ACC112 (cell line): Measurements from ENCODE around the gene ACMSD.
"Not testable (repeated sequence)": the region's sequence is repeated elsewhere in the genome, so short reads cannot be mapped to it uniquely, and the experiment has no call there.

Experiments used
- H2AFZ ChIP-seq: fragments of 200-600 bp; sonication (generic); one replicate; pipeline ENCODE4 v1.6.0; 2017; ENCODE audit warnings: antibody characterized with exemption, low read length; ENCODE audit not compliant: unreplicated experiment
- H3K27ac ChIP-seq: fragments of 200-600 bp; sonication (generic); 2 replicates; pipeline ENCODE4 v1.5.1; 2014; ENCODE audit warnings: low read depth, mild to moderate bottlenecking, antibody characterized with exemption, low read length, moderate library complexity
- H3K27me3 ChIP-seq: fragments of 200-600 bp; sonication (generic); 2 replicates; pipeline ENCODE4 v1.6.1; 2014; ENCODE audit warnings: mild to moderate bottlenecking, antibody characterized with exemption, low read length, moderate library complexity, mixed read lengths; ENCODE audit not compliant: insufficient read depth
- H3K36me3 ChIP-seq: fragments of 200-600 bp; sonication (generic); 2 replicates; pipeline ENCODE4 v1.6.1; 2016; ENCODE audit warnings: mild to moderate bottlenecking, antibody characterized with exemption, low read length, moderate library complexity, mixed read lengths; ENCODE audit not compliant: insufficient read depth
- H3K4me1 ChIP-seq: fragments of 200-600 bp; sonication (generic); one replicate; pipeline ENCODE4 v1.6.1; 2016; ENCODE audit warnings: low read length, mixed read lengths; ENCODE audit not compliant: insufficient read depth, unreplicated experiment, control insufficient read depth
- H3K4me3 ChIP-seq: fragments of 200-600 bp; sonication (generic); 2 replicates; pipeline ENCODE4 v1.5.1; 2014; ENCODE audit warnings: mild to moderate bottlenecking, low read depth, low read length
- H3K79me2 ChIP-seq: fragments of 200-600 bp; sonication (generic); one replicate; pipeline ENCODE4 v1.6.0; 2016; ENCODE audit warnings: low read length; ENCODE audit not compliant: control insufficient read depth, unreplicated experiment, insufficient read depth

ACMSD gene

GRCh38 chr2:134819334-134819733 lies 19.1 kb upstream of the ACMSD start:
- H3K27me3 ChIP-seq: 0 out of 2 replicates have a peak, but pooled peaks cover 3% of the 10 kb centered on the region
- H3K79me2 ChIP-seq: no peaks in the 10 kb centered on the region
- H3K4me1 ChIP-seq: peaks cover 8% of the 10 kb centered on the region
- H2AFZ ChIP-seq: peak overlapping the region; percentile 59
- no peaks in the 10 kb centered on the region for H3K36me3 ChIP-seq
- H3K4me3 ChIP-seq: no peak overlapping the region
- no peak overlapping the region for H3K27ac ChIP-seq

GRCh38 chr2:134823431-134823830 lies 15.0 kb upstream of the ACMSD start:
- Histone ChIP-seq H3K4me3 (no peak overlapping the region), H3K27me3 (0 out of 2 replicates have a peak, but pooled peaks cover 3% of the 10 kb centered on the region), H3K79me2 (no peaks in the 10 kb centered on the region), H2AFZ (no peak overlapping the region), H3K27ac (no peak overlapping the region), H3K4me1 (peaks cover 8% of the 10 kb centered on the region), H3K36me3 (no peaks in the 10 kb centered on the region)

GRCh38 chr2:134823832-134824231 lies 14.6 kb upstream of the ACMSD start:
- Histone ChIP-seq H3K4me1 (peaks cover 8% of the 10 kb centered on the region), H3K27me3 (0 out of 2 replicates have a peak, but pooled peaks cover 3% of the 10 kb centered on the region)

GRCh38 chr2:134825716-134826115 lies 12.7 kb upstream of the ACMSD start:
- not testable (repeated sequence) for H3K4me3 ChIP-seq, H3K27me3 ChIP-seq, H2AFZ ChIP-seq, H3K27ac ChIP-seq, H3K36me3 ChIP-seq, H3K79me2 ChIP-seq, H3K4me1 ChIP-seq

More at GRCh38 chr2:134823832-134824231, 14.6 kb upstream of the ACMSD start:
- H3K27ac ChIP-seq: no peak overlapping the region
- H3K36me3 ChIP-seq: no peaks in the 10 kb centered on the region
- no peak overlapping the region for H2AFZ ChIP-seq
- no peak overlapping the region for H3K4me3 ChIP-seq
- no peaks in the 10 kb centered on the region for H3K79me2 ChIP-seq

GRCh38 chr2:134835471-134835870 lies 2.9 kb upstream of the ACMSD start:
- Histone ChIP-seq H3K4me3 (no peak overlapping the region), H3K36me3 (no peaks in the 10 kb centered on the region; the same call in 1 of the 2 replicates), H3K27ac (no peak overlapping the region)

GRCh38 chr2:134836986-134837385 lies 1.4 kb upstream of the ACMSD start:
- H3K27ac ChIP-seq: peak overlapping the region; percentile 79

More at GRCh38 chr2:134835471-134835870, 2.9 kb upstream of the ACMSD start:
- no peaks in the 10 kb centered on the region for H3K27me3 ChIP-seq
- peaks cover 14% of the 10 kb centered on the region for H3K4me1 ChIP-seq
- H2AFZ ChIP-seq: no peak overlapping the region
- no peaks in the 10 kb centered on the region for H3K79me2 ChIP-seq

GRCh38 chr2:134839649-134840048 lies 1.2 kb downstream of the ACMSD start:
- Histone ChIP-seq H3K27me3 (no peaks in the 10 kb centered on the region), H3K27ac (no peak overlapping the region), H3K4me3 (no peak overlapping the region), H2AFZ (no peak overlapping the region), H3K36me3 (no peaks in the 10 kb centered on the region; the same call in 1 of the 2 replicates), H3K79me2 (no peaks in the 10 kb centered on the region), H3K4me1 (peaks cover 14% of the 10 kb centered on the region)

More at GRCh38 chr2:134836986-134837385, 1.4 kb upstream of the ACMSD start:
- H2AFZ ChIP-seq: peak overlapping the region; percentile 90
- peak overlapping the region; percentile 43; the same call in 1 of the 2 replicates for H3K4me3 ChIP-seq
- no peaks in the 10 kb centered on the region for H3K27me3 ChIP-seq
- H3K36me3 ChIP-seq: no peaks in the 10 kb centered on the region; the same call in 1 of the 2 replicates
- no peaks in the 10 kb centered on the region for H3K79me2 ChIP-seq
- H3K4me1 ChIP-seq: peaks cover 14% of the 10 kb centered on the region

- Histone ChIP-seq H3K4me1 (no peaks in the 10 kb centered on the region), H3K79me2 (no peaks in the 10 kb centered on the region), H3K27ac (no peak overlapping the region), H3K27me3 (no peaks in the 10 kb centered on the region), H3K36me3 (no peaks in the 10 kb centered on the region), H3K4me3 (no peak overlapping the region), H2AFZ (no peak overlapping the region)
These were observed 4.6 kb downstream of the ACMSD start for GRCh38 chr2:134842930-134843490.

- Histone ChIP-seq H3K36me3 (no peaks in the 10 kb centered on the region), H3K4me1 (no peaks in the 10 kb centered on the region), H3K79me2 (no peaks in the 10 kb centered on the region), H2AFZ (no peak overlapping the region), H3K27me3 (no peaks in the 10 kb centered on the region), H3K4me3 (no peak overlapping the region), H3K27ac (no peak overlapping the region)
These were observed 5.6 kb downstream of the ACMSD start for GRCh38 chr2:134843968-134844367.

- Histone ChIP-seq H3K79me2 (no peaks in the 10 kb centered on the region), H3K27ac (no peak overlapping the region), H3K27me3 (no peaks in the 10 kb centered on the region), H3K4me1 (no peaks in the 10 kb centered on the region), H3K4me3 (no peak overlapping the region), H2AFZ (no peak overlapping the region), H3K36me3 (no peaks in the 10 kb centered on the region)
These were observed 6.6 kb downstream of the ACMSD start for GRCh38 chr2:134845028-134845427.

- Histone ChIP-seq H3K27me3 (no peaks in the 10 kb centered on the region), H3K27ac (no peak overlapping the region), H3K4me3 (no peak overlapping the region), H3K79me2 (no peaks in the 10 kb centered on the region), H3K4me1 (no peaks in the 10 kb centered on the region), H3K36me3 (no peaks in the 10 kb centered on the region), H2AFZ (no peak overlapping the region)
These were observed 7.3 kb downstream of the ACMSD start for GRCh38 chr2:134845719-134846118.
